ENCODE results near the gene TMCO2.
A peak's percentile ranks its signal among the peaks of the same experiment; 100 is the strongest.

The TMCO2 gene

DNA sequence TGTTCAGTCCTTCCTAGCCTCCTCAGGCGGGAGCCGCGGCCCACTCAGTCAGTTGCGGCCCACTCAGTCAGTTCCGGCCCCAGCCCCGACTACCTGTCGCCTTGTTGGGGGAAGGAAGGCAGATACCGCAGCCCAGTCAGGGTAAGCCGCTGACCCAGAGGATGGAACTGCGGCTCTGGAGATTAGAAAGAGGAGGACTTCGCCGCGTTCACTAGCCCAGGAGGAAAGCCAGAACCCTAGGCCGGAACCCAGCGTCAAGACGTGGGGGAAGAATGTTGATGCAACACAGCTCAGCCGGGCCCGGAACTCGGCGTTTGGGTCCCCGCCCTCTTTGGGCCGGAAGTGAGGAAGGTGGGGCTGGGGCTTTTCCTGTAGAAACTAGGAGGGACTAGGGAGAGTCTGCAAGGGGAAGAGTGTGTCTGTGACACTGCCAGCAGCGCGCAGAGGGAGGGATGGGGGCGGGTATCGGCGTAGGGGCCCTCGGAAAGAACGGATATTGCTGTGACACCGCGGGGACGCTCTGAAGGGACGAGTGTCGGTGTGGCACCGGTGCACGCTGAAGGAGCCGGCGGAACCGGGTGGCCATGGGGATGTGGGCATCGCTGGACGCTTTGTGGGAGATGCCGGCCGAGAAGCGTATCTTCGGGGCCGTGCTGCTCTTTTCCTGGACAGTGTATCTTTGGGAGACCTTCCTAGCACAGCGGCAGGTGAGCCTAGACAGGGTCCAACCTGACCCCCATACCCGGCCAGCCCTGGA is 10.1 kb downstream of the TMCO2 start, which contains the start of gene ZMPSTE24:
Gene ZMPSTE24, plus strand, starts transcription at position 549 of the 757 bp plus-strand sequence. Its CDS starts 36 bp downstream, at position 585.
- peak; percentile 62 for FAIRE-seq
- peak; percentile 95 for DNase-seq (ENCODE audit: low spot score)

GRCh38 chr1:40258445-40258769 is 10.7 kb downstream of the TMCO2 start:
- peak; percentile 42 for FAIRE-seq

DNA sequence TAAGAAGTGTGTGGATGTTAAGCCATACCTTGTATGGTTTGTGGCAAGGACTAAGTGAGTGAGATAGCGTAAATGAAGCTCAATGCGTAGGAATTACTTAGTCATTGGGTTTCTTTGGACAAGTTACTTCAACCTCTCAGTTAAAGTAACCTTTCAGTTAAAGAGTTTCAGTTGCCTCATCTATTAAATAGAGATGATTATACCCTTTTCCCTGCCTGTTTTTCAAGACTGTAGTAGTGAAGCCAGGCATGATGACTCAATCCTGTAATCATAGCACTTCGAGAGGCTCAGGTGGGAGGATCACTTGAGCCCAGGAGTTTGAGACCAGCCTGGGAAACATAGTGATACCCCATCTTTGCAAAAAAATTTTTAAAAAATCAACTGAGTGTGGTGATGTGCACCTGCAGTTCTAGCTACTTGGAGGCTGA is 16.6 kb downstream of the TMCO2 start:
- DNase-seq (ENCODE audit: low spot score) (no peak), FAIRE-seq (no peak)

More at GRCh38 chr1:40258445-40258769, 10.7 kb downstream of the TMCO2 start:
- peak; percentile 12 for DNase-seq (ENCODE audit: low spot score)

GRCh38 chr1:40265298-40265697 is 17.6 kb downstream of the TMCO2 start:
- DNase-seq (ENCODE audit: low spot score) (no peak), FAIRE-seq (no peak)

DNA sequence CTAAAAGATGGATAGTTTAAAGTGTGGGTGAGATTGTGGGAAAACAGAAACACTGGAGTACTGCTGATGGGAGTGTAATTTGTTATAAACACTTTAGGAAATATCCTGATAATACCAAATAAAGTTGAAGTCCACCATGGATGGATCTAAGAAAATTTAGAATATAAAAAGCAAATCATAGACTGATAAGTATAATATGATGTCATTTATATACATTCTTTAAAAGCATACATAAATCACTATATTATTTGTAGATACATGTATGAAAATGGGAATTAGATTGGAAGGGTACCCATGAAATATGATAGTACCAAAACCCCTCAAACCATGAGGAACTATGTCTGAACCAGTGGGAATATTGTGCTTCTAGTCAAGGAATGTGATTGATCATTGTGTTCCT is 18.2 kb downstream of the TMCO2 start:
- FAIRE-seq (no peak), DNase-seq (ENCODE audit: low spot score) (no peak)

DNA sequence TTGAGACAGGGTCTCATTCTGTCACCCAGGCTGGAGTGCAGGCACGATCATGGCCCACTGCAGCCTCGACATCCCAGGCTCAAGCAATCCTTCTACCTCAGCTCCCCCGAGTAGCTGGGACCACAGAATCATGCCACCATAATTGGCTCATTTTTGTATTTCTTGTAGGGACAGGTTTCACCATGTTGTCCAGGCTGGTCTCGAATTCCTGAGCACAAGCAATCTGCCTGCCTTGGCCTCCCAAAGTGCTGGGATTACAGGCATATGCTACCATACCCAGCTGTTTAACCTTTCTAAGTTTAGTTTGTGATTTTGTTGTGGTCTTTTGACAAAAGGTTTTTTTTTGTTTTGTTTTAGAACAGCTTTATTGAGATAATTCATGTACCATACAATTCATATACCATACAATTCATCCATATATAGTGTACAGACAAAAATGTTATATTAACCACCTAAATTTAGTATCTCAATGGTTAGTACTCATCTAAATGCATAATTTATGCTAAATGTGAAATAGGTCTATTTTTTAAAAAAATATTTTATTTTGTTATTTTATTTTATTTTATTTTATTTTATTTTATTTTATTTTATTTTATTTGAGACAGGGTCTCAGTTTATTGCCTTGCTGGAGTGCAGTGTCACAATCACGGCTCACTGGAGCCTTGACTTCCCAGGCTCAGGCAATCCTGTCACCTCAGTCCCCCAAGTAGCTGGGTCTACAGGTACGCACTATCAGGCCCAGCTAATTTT is 19.2 kb downstream of the TMCO2 start:
- DNase-seq (ENCODE audit: low spot score) (no peak), FAIRE-seq (peak; percentile 56)

DNA sequence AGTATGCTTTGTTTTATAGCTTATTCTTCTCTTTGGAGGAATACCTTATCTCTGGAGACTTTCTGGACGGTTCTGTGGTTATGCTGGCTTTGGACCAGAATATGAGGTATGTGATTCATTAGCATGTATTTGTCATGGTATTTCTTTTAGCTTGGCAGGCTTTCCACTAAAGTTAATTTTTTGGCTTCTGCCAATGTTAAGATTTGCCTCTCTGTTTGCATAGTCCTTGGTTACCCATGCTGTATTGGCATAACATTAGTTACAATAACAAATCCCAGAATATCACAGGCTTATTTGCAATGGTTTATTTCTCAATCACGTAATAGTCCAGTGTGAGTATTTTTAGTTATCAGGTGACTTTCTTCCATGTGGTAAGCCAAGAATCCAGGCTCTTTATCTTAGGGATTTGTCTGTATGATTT is 20.0 kb downstream of the TMCO2 start:
- FAIRE-seq = no peak
- no peak for DNase-seq (ENCODE audit: low spot score)

GRCh38 chr1:40268211-40268610 is 20.5 kb downstream of the TMCO2 start:
- FAIRE-seq = no peak
- no peak for DNase-seq (ENCODE audit: low spot score)

GRCh38 chr1:40270152-40270834 is 22.6 kb downstream of the TMCO2 start:
- DNase-seq (ENCODE audit: low spot score) (no peak), FAIRE-seq (peak; percentile 23)

DNA sequence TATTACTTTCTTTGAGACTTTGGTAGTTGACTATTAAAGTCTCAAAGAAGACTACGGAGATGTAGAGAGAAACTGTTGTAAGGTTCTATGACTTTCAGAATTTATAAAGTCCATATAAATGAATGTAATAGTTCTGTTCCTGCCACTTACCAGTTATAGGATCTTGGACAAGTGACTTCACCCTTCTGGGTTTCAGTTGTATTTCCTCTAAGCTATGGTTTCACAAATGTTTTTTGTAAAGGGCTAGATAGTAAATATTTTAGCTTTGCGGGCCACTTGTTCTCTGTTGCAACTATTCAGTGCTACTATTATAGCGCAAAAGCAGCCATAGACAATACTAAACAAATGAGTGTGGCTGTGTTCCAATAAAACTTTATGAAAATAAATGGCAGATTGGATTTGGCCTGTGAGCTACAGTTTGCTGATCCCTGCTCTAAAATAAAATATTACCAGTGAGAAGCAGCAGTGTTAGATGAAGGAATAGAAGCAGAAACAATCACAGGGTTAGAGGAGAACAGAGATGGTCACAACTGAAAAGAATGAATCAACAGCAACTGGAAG is 25.0 kb downstream of the TMCO2 start:
- FAIRE-seq = no peak

DNA sequence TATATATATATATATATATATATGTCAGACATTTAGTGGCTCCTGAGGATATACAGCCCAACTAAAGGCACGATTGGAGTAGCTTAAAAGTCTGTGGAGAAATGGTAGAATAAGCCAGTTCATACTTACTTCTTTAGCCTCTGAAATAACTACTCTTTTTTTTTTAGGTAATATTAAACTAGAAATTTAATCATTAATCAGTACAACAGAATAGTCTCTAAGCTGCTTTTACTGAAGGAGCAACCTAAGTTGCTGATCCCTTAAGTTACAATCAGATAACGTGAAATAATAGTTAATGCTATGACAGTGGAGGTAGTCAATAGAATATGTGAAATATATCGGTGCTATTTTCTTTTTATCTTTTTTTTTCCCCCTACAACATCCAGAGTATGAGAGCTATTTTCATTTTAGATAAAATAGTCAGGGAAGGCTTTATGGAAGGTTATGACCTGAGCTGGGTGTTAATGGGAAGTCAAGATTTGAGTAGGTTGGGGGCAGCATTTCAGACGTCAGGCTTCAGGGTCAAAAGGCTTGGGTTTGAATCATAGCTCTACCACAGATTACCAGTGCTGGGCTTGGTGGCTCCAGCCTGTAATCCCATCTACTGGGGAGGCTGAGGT is 25.9 kb downstream of the TMCO2 start:
- DNase-seq (ENCODE audit: low spot score) (no peak), FAIRE-seq (no peak)

More for the DNA sequence above, 25.0 kb downstream of the TMCO2 start:
- DNase-seq (ENCODE audit: low spot score) = no peak

- no peak for DNase-seq (ENCODE audit: low spot score)
- no peak for FAIRE-seq
Observed at GRCh38 chr1:40274331-40274730, 26.6 kb downstream of the TMCO2 start.

DNA sequence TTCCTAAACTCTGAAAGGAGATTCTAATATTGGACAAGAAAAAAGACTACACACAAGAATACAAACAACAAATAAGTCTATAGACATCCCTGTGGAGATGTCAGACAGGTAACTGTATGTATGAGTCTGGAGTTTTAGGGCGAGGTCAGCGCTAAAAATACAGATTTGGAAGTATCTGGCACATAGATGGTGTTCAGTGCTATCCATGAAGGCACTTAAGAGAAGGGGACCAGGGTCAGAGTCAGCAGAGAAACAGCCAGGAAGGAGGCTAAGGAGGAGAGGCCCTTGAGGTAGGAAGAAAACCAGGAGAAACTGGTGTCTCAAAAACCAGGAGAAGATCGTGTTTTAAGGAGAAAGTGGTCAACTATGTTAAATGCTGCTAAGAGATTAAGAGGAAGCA is 28.4 kb downstream of the TMCO2 start:
- DNase-seq (ENCODE audit: low spot score) (no peak), FAIRE-seq (no peak)

- no peak for FAIRE-seq
Observed at GRCh38 chr1:40281853-40282252, 34.1 kb downstream of the TMCO2 start.

GRCh38 chr1:40291293-40291692 is 43.6 kb downstream of the TMCO2 start:
- DNase-seq (ENCODE audit: low spot score) = no peak
- FAIRE-seq = no peak

More at GRCh38 chr1:40281853-40282252, 34.1 kb downstream of the TMCO2 start:
- DNase-seq (ENCODE audit: low spot score) = no peak

DNA sequence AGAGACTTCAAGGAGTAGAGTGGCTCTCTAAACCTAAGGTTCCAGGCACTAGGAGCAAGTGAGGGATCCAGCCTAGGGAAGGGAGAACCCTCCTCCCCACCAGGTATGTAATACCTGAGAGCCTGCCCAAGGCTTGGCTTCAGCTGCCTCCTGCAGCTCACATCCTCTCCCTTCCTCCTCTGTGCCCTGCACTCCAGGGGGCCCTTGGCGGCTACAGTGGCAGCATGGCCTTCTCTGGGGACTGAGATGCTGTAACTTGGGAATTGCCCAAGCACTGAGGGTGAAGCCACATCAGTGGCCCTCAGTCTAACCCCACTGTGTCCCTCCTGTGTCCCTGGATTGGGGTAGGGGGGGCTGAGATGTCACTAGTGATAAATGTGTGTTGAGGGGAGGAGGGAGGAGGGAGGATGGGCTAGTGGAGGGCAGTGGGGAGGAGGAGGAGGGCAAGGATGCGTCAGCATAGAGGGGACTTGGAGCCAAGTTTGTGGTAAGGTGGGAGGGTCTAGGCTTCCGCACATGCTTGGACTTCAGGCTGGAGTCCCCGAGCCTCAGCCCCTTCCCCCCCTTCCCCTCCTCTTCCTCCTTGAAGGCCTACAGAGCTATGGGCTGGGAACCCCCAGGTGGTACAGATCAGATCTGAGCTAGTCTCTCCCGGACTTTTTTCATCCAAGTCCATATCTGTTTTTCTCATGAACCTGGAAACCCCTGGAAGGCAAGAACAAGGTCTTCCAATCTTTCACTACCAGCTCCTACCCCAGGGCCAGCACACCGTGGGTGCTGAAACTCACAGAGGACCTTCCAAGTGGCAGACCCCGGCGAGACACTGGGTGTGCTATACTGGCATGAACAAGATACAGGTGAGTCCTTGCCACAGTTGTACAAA is 51.9 kb downstream of the TMCO2 start:
- DNase-seq (ENCODE audit: low spot score) = peak; percentile 60
- FAIRE-seq = peak; percentile 48

GRCh38 chr1:40300249-40300567 is 52.5 kb downstream of the TMCO2 start:
- DNase-seq (ENCODE audit: low spot score) = no peak
- no peak for FAIRE-seq

GRCh38 chr1:40300651-40301050 is 52.9 kb downstream of the TMCO2 start:
- FAIRE-seq (no peak), DNase-seq (ENCODE audit: low spot score) (no peak)

GRCh38 chr1:40301066-40301465 is 53.3 kb downstream of the TMCO2 start:
- FAIRE-seq (no peak), DNase-seq (ENCODE audit: low spot score) (no peak)

All from urothelium cell line (cell line).